Activated CD4-positive, alpha-beta T cell treated with anti-CD3 and anti-CD28 coated beads for 36 hours (primary cell): ENCODE data around the gene LAMA3. TPM values are rescaled to one million over a fixed set of nuclear protein-coding genes. Genes with fewer than 3 reads are reported as not detected.

Experiments used
- ATAC-seq: fragments of 200-7000 bp; cut with Tn5 transposase; one replicate; pipeline ENCODE4 v1.10.0; 2021; ENCODE audit warnings: mild to moderate bottlenecking, moderate library complexity
- CTCF ChIA-PET: fragments of 350-600 bp; sonication (Branson Sonifier 250); formaldehyde crosslinking; loops from one replicate; lab custom pipeline; 2021; ENCODE audit warnings: antibody characterized with exemption; lab: Charles Lee
- POLR2A ChIA-PET: fragments of 350-600 bp; sonication (Branson Sonifier 250); formaldehyde crosslinking; loops from one replicate; lab custom pipeline; 2021; ENCODE audit warnings: antibody characterized with exemption, inconsistent platforms; lab: Charles Lee
- DNase-seq: peaks from one replicate; pipeline ENCODE4 v3.0.0-alpha.2; 2020
- H3K27ac Mint-ChIP-seq: one replicate; pipeline ENCODE4 v1.8.0; 2021; ENCODE audit warnings: mixed read lengths
- H3K27me3 Mint-ChIP-seq: one replicate; pipeline ENCODE4 v1.8.0; 2021; ENCODE audit warnings: mixed read lengths
- H3K36me3 Mint-ChIP-seq: one replicate; pipeline ENCODE4 v1.8.0; 2021; ENCODE audit warnings: low read depth, mixed read lengths
- H3K4me1 Mint-ChIP-seq: one replicate; pipeline ENCODE4 v1.8.0; 2021; ENCODE audit warnings: mixed read lengths
- H3K4me3 Mint-ChIP-seq: one replicate; pipeline ENCODE4 v1.8.0; 2021; ENCODE audit warnings: mild to moderate bottlenecking, moderate library complexity, mixed read lengths
- H3K9me3 Mint-ChIP-seq: one replicate; pipeline ENCODE4 v1.8.0; 2021; ENCODE audit warnings: low read depth, mixed read lengths
- intact Hi-C, 2 experiments: fragments of 100-400 bp; cut with DNase I in 1 of 2; cut with micrococcal nuclease in 1 of 2; formaldehyde crosslinking; loops; one replicate each; pipeline versions ENCODE4 v1.14.2 to v1.15.1; 2022 to 2024; cut with DNase I, micrococcal nuclease
- total RNA-seq, 2 experiments: library from RNA; stranded (reverse); gene quantifications; one replicate each; pipeline ENCODE4 v1.2.3, GENCODE V29; 2021

Gene LAMA3
- total RNA-seq, 2 experiments from 2014 or later = 0.07 to 0.09 TPM

DNA sequence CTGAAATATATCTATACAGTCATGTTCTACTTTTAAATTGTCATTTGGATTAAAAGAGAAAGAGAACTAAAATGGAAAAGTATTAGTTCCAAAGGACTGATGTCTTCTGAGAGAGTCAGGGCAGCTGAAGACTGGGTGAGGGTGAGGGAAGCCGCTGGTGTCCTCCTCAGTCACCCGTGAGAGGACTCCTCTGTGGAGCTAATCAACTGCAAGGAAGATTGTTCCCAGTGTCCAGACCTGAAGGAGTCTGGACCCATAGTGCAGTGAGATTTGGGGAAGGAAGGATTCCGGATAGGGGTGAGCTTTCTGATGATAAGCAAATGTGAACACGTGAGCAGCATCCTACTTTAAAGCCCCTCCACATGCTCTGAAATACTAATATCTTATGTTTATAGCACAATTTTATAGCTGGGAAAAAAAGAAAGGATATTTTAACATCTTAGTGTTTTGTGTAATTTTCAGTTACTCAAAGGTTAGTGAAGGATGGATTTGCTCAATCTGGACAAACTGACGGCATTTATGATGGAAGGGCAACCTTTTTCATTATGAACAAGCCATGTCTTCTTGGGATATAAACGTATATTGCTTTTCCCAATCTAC, 190.8 kb downstream of the LAMA3 start:
- Mint-ChIP-seq H3K36me3 (no peaks in the 10 kb centered on the region), H3K4me3 (no peak overlapping the region), H3K9me3 (no peaks in the 10 kb centered on the region), H3K27me3 (no peaks in the 10 kb centered on the region), H3K4me1 (peaks cover 15% of the 10 kb centered on the region), H3K27ac (no peak overlapping the region)
- DNase-seq (no peak), ATAC-seq (no peak)
- ChIA-PET POLR2A (interaction anchor here (0.6 kb wide), 1 partner anchor 262 kb away, joined by 3 read pairs; no protein-coding TSS in a partner anchor), CTCF (interaction anchor here (0.9 kb wide), 1 partner anchor 38 kb away, joined by 5 read pairs; no protein-coding TSS in a partner anchor)
- intact Hi-C loops = no loop called here

DNA sequence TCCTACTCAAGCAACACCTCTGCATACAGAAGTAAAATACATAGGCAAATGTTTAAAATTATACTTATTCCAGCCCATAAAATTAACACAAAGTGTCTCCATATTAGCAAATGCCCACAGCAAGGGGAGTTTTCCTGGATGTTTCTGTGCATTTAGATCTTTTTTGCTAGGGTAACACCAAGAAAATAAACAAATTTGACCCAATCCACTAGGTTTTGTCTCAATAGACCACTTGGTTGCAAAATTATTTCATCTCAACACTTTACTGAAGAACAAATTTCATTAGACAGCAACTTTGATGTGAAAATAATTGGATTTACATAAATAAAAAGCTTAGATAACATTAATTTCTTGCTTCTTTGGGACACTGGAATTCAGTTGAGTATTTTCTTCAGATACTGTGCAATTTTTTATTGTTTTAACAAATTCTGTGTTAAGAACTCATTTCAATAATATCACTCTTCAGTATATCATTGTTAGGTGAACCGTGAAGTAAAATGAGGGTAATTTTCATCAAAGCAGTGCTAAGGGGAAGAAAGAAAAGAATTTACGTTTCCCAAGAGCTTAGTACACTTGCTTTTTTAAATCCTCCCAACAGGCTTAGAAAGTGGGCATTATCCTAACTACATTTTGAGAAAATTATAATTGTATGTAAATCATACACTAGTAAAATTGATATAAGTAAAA, 191.8 kb downstream of the LAMA3 start:
- Mint-ChIP-seq H3K27me3 (no peaks in the 10 kb centered on the region), H3K4me1 (peaks cover 24% of the 10 kb centered on the region), H3K36me3 (no peaks in the 10 kb centered on the region), H3K27ac (no peak overlapping the region), H3K4me3 (no peak overlapping the region), H3K9me3 (no peaks in the 10 kb centered on the region)
- intact Hi-C loops = no loop called here
- ATAC-seq = no peak
- CTCF ChIA-PET = no interaction called here
- POLR2A ChIA-PET = no interaction called here
- no peak for DNase-seq

DNA sequence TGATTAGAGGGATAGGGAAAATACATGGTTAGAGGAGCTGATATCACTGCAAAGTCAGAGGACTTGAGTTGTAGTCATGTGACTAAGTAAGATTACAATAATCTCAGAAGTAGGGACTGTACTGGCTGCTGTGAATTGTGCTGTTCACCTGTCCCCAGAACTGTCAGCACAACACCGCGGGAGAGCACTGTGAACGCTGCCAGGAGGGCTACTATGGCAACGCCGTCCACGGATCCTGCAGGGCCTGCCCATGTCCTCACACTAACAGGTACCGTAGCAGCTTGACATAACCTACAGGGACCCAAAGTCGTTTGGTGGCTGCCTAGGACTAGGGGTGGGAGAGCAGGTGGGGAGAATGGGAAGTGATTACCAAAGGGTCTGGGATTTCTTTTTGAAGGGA, 192.5 kb downstream of the LAMA3 start:
- POLR2A ChIA-PET = no interaction called here
- Mint-ChIP-seq H3K9me3 (no peaks in the 10 kb centered on the region), H3K36me3 (no peaks in the 10 kb centered on the region), H3K4me3 (no peak overlapping the region), H3K27me3 (no peaks in the 10 kb centered on the region), H3K4me1 (peaks cover 24% of the 10 kb centered on the region), H3K27ac (no peak overlapping the region)
- ATAC-seq (no peak), DNase-seq (no peak)
- CTCF ChIA-PET = interaction anchor here (1.1 kb wide), 1 partner anchor 172 kb away, joined by 3 read pairs; no protein-coding TSS in a partner anchor
- intact Hi-C loops = no loop called here

DNA sequence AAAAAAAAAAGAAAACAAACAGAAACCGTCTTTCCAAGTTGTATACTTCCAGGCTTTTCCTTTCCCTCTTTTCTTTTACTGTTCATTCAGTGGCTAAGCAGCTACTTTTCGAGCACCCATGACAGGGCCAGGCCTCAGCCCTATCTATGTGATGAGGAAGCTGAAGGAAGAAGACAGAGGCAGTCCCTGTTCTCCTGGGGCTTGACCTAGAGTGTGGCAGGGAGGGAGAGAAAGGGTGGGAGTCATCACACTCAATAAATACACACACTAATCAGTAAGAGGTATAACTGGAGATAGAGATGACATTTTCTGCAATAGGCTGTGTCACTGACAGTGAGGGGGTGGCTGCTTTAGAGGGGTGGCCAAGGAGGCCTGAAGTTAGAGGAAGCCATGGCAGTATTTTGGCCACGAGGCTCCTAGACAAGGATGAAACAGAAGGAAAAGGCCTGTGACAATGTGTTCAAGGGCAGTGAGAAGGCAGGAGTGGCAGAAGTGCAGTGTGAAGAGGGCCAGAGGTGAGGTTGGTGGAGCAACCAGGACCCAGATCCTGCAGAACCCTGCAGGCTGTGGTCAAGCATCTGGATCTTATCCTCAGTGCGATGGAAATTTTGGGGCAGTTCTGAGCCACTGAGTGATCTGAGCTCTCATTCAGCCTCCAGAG, 193.5 kb downstream of the LAMA3 start:
- H3K27ac Mint-ChIP-seq = no peak overlapping the region
- intact Hi-C loops = no loop called here

DNA sequence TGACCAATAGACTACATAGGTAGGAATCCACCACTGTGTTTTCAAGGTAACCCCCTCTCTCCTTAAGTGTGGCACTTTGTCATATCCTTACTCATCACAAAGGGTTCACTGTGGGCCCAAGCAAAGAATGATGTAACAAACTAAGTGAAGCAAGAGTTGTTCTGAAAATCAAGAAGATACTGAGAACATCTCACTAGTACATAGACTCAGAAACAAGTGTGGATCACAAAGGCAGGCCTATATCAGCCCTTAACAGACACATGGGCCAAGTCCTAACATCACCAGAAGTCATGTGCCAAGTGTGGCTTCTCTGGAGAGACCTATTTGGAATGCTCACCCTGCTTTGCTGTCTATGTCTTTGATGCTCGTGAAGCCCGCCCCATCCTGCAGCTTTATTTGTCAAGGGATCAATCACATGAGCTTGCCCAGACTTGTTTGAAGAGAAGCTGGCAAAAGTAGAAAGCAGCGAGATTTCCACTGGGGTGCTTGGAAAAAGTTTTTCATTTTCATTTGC, 194.1 kb downstream of the LAMA3 start:
- CTCF ChIA-PET = no interaction called here
- intact Hi-C loops = no loop called here
- POLR2A ChIA-PET = interaction anchor here (0.6 kb wide), 1 partner anchor 15 kb away, joined by 5 read pairs; no protein-coding TSS in a partner anchor
- no peak overlapping the region for H3K27ac Mint-ChIP-seq
- no peaks in the 10 kb centered on the region for H3K27me3 Mint-ChIP-seq
- peak; percentile 82 for ATAC-seq
- peaks cover 24% of the 10 kb centered on the region for H3K4me1 Mint-ChIP-seq
- no peaks in the 10 kb centered on the region for H3K9me3 Mint-ChIP-seq
- no peaks in the 10 kb centered on the region for H3K36me3 Mint-ChIP-seq
- DNase-seq = no peak
- H3K4me3 Mint-ChIP-seq = no peak overlapping the region

More for the DNA sequence above, 193.5 kb downstream of the LAMA3 start:
- ChIA-PET CTCF (interaction anchor here (1.1 kb wide), 1 partner anchor 171 kb away, joined by 3 read pairs; no protein-coding TSS in a partner anchor), POLR2A (interaction anchor here (0.6 kb wide), 1 partner anchor 15 kb away, joined by 5 read pairs; no protein-coding TSS in a partner anchor)
- peak; percentile 20 for ATAC-seq
- no peaks in the 10 kb centered on the region for H3K9me3 Mint-ChIP-seq
- no peaks in the 10 kb centered on the region for H3K36me3 Mint-ChIP-seq
- H3K27me3 Mint-ChIP-seq = no peaks in the 10 kb centered on the region
- no peak overlapping the region for H3K4me3 Mint-ChIP-seq
- H3K4me1 Mint-ChIP-seq = peaks cover 24% of the 10 kb centered on the region
- no peak for DNase-seq

DNA sequence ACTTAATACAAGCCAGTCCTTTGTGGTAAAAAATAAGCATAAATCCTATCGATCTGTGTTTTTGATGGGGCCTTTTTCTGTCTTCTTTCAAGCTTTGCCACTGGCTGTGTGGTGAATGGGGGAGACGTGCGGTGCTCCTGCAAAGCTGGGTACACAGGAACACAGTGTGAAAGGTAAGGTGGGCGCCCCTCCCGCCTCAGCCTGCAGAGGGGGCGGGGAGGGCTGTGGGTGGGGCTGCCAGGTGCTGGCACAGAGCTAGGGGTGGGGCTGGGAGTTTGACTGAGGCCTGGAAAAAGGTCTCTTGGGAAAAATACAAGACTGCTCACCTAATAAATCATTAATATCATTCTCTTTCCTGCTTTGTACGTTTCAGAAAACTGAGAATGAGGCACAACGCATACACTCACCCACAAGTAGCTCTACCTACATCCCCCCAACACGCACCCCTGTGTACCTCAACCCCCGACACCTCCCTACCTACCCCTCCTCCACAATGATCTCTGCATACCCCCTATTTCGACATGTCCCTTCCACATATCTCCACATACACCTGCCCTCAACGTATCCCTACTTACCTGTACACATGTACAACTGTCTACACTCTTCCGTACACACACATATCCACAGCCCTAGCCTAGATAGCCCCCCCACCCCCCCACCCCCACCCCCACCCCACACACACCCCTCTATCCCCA, 195.6 kb downstream of the LAMA3 start:
- CTCF ChIA-PET = no interaction called here
- POLR2A ChIA-PET = no interaction called here

DNA sequence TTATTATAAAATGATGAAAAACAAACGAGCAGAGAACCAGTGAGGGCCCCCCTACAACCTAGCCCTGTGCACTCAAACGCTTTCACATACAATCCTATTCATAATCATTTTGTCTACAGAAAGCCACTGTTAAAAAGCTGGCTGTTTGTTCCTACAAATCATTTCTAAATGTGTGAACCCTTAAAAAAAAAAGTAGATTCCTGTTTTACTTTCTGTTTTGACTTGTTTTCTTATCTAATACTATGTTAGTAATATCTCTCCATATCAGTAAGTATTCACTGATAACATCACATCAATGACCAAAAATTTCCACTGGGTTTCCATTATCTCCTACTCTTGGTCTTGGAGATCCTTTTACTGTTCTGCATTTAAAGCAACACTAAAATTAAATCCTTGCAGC, 196.5 kb downstream of the LAMA3 start:
- H3K27ac Mint-ChIP-seq = no peak overlapping the region
- peaks cover 24% of the 10 kb centered on the region for H3K4me1 Mint-ChIP-seq
- DNase-seq (no peak), ATAC-seq (no peak)
- CTCF ChIA-PET = interaction anchor here (1.0 kb wide), 2 partner anchors 17 to 47 kb away, joined by 3 read pairs; no protein-coding TSS in a partner anchor
- H3K36me3 Mint-ChIP-seq = no peaks in the 10 kb centered on the region
- H3K4me3 Mint-ChIP-seq = no peak overlapping the region
- intact Hi-C loops = loop anchor here in 1 of 2 experiments (5.0 kb wide), 1 partner anchor 162 kb away; no protein-coding TSS in a partner anchor
- no peaks in the 10 kb centered on the region for H3K9me3 Mint-ChIP-seq
- no peaks in the 10 kb centered on the region for H3K27me3 Mint-ChIP-seq
- POLR2A ChIA-PET = interaction anchor here (0.6 kb wide), 1 partner anchor 145 kb away, joined by 4 read pairs; no protein-coding TSS in a partner anchor

More for the DNA sequence above, 195.6 kb downstream of the LAMA3 start:
- H3K4me1 Mint-ChIP-seq = peaks cover 24% of the 10 kb centered on the region
- H3K9me3 Mint-ChIP-seq = no peaks in the 10 kb centered on the region
- no peaks in the 10 kb centered on the region for H3K27me3 Mint-ChIP-seq
- no peak overlapping the region for H3K4me3 Mint-ChIP-seq
- H3K27ac Mint-ChIP-seq = no peak overlapping the region
- intact Hi-C loops = loop anchor here in 1 of 2 experiments (5.0 kb wide), 1 partner anchor 162 kb away; no protein-coding TSS in a partner anchor
- DNase-seq = no peak
- no peaks in the 10 kb centered on the region for H3K36me3 Mint-ChIP-seq
- no peak for ATAC-seq

DNA sequence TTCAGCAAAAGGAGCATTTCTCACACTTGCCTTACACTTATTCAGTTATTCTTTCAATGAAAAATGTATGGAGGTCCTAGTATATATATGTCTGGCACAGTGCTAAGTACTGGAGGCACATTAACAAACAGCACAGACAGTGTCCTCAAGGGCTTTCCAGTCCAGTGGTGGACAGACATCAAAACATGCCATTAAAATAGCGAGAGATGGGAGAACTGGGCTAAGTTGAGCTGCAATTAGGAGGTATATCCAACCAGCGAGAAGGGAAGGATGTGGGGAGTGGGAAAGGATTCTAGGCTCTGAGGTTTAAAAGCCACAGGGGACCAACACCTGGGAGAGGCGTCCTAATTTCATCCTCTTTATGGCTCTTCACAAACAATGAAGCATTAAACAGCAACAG, 197.8 kb downstream of the LAMA3 start:
- no peaks in the 10 kb centered on the region for H3K36me3 Mint-ChIP-seq
- no peaks in the 10 kb centered on the region for H3K9me3 Mint-ChIP-seq
- ChIA-PET CTCF (interaction anchor here (1.0 to 1.8 kb wide), 3 partner anchors 28 to 233 kb away, joined by 3 to 6 read pairs (median 3); no protein-coding TSS in a partner anchor), POLR2A (no interaction called here)
- intact Hi-C loops = loop anchor here in 1 of 2 experiments (5.0 kb wide), 1 partner anchor 160 kb away; no protein-coding TSS in a partner anchor
- H3K27ac Mint-ChIP-seq = no peak overlapping the region
- H3K4me1 Mint-ChIP-seq = peaks cover 24% of the 10 kb centered on the region
- H3K4me3 Mint-ChIP-seq = no peak overlapping the region
- DNase-seq = no peak
- no peak for ATAC-seq
- no peaks in the 10 kb centered on the region for H3K27me3 Mint-ChIP-seq

DNA sequence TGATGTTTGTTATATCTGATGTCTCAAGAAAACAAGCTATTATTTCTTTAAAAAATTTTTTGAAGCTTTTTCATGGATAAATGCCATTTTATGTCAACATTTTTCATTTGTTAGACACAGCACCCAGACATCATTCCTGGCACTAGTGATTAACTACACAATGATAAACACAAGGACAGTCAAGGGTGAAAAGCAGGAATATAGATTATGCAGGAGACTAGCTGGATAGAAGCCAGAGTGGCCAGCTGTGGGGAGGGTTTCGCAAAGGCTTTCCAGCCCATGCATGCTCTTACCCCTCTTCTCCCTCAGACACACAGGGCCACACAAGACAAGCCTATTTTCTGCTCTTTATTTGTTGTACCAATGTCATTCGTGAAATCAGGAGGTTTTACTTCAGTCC, 198.2 kb downstream of the LAMA3 start:
- no peak for ATAC-seq
- H3K9me3 Mint-ChIP-seq = no peaks in the 10 kb centered on the region
- H3K27me3 Mint-ChIP-seq = no peaks in the 10 kb centered on the region
- intact Hi-C loops = loop anchor here in 1 of 2 experiments (5.0 kb wide), 1 partner anchor 160 kb away; no protein-coding TSS in a partner anchor
- H3K36me3 Mint-ChIP-seq = no peaks in the 10 kb centered on the region
- peaks cover 24% of the 10 kb centered on the region for H3K4me1 Mint-ChIP-seq
- ChIA-PET POLR2A (no interaction called here), CTCF (interaction anchor here (0.5 to 1.8 kb wide), 4 partner anchors 27 to 1065 kb away, joined by 3 to 6 read pairs (median 3); no protein-coding TSS in a partner anchor)
- no peak overlapping the region for H3K4me3 Mint-ChIP-seq
- DNase-seq = no peak
- H3K27ac Mint-ChIP-seq = no peak overlapping the region

DNA sequence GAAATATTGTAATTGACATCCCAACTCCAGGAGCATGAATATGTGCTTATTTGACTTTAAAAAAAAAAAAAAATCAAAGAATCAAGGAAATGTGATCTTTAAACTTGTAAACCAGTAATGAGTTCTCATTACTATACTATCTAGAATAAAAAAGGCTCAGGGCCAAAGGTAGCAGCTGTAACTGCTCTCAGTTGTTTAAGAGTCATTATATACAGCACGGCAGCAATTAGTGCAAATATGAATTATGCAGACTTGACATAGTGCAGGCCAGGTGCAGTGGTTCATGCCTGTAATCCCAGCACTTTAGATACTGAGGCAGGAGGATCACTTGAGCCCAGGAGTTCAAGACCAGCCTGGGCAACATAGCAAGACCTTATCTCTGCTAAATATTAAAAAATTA, 199.6 kb downstream of the LAMA3 start:
- H3K36me3 Mint-ChIP-seq = no peaks in the 10 kb centered on the region
- DNase-seq (no peak), ATAC-seq (no peak)
- no peak overlapping the region for H3K27ac Mint-ChIP-seq
- no peak overlapping the region for H3K4me3 Mint-ChIP-seq
- no peaks in the 10 kb centered on the region for H3K27me3 Mint-ChIP-seq
- intact Hi-C loops = loop anchor here in 1 of 2 experiments (5.0 kb wide), 1 partner anchor 158 kb away; no protein-coding TSS in a partner anchor
- H3K9me3 Mint-ChIP-seq = no peaks in the 10 kb centered on the region
- peaks cover 17% of the 10 kb centered on the region for H3K4me1 Mint-ChIP-seq
- CTCF ChIA-PET = no interaction called here
- POLR2A ChIA-PET = no interaction called here
